UCSD-AML1 (cell line): ENCODE data around the gene COL5A1.

Source experiments
- DNase-seq: peaks from one replicate; lab custom pipeline; 2025; ENCODE audit not compliant: unreplicated experiment; lab: John Stamatoyannopoulos, UW

COL5A1 gene

GRCh38 chr9:134759913-134760312 is 118.3 kb downstream of the COL5A1 start:
- DNase-seq = no peak

- DNase-seq = no peak
Measured at GRCh38 chr9:134760750-134761420, 119.3 kb downstream of the COL5A1 start.

GRCh38 chr9:134764473-134765269 is 123.1 kb downstream of the COL5A1 start:
- no peak for DNase-seq

- DNase-seq = no peak
Measured at GRCh38 chr9:134765785-134766184, 124.2 kb downstream of the COL5A1 start.

GRCh38 chr9:134766587-134766986 is 125.0 kb downstream of the COL5A1 start:
- no peak for DNase-seq

GRCh38 chr9:134768332-134768708 is 126.7 kb downstream of the COL5A1 start:
- DNase-seq = no peak

GRCh38 chr9:134768709-134769351 is 127.2 kb downstream of the COL5A1 start:
- DNase-seq = peak; percentile 35

GRCh38 chr9:134770972-134771971 is 129.7 kb downstream of the COL5A1 start:
- peak; percentile 69 for DNase-seq

- DNase-seq = no peak
Measured at GRCh38 chr9:134772331-134772730, 130.7 kb downstream of the COL5A1 start.

GRCh38 chr9:134773842-134774241 is 132.2 kb downstream of the COL5A1 start:
- DNase-seq = no peak

GRCh38 chr9:134774410-134774809 is 132.8 kb downstream of the COL5A1 start:
- DNase-seq = no peak

- DNase-seq = no peak
Measured at GRCh38 chr9:134775081-134775951, 133.7 kb downstream of the COL5A1 start.

- no peak for DNase-seq
Measured at GRCh38 chr9:134776080-134776796, 134.6 kb downstream of the COL5A1 start.

GRCh38 chr9:134777153-134777552 is 135.6 kb downstream of the COL5A1 start:
- DNase-seq = no peak

GRCh38 chr9:134778156-134778555 is 136.6 kb downstream of the COL5A1 start:
- no peak for DNase-seq

- peak; percentile 37 for DNase-seq
Measured at GRCh38 chr9:134778841-134779411, 137.3 kb downstream of the COL5A1 start.

GRCh38 chr9:134779640-134780039 is 138.0 kb downstream of the COL5A1 start:
- no peak for DNase-seq

- no peak for DNase-seq
Measured at GRCh38 chr9:134781591-134782302, 140.1 kb downstream of the COL5A1 start.
